Activated T-cell treated with anti-CD3 and anti-CD28 coated beads, Interleukin-2, amount 50 U/mL, for 4 hours (primary cell): ENCODE data around the gene EPG5. TPM values are rescaled to one million over a fixed set of nuclear protein-coding genes. Genes with fewer than 3 reads are reported as not detected.
"Not testable (repeated sequence)": the region's sequence is repeated elsewhere in the genome, so short reads cannot be mapped to it uniquely, and the experiment has no call there.

Source experiments
- ATAC-seq, 2 donors: fragments of 200-7000 bp; cut with Tn5 transposase; one replicate each; pipeline ENCODE4 v1.10.0; 2021
- DNase-seq: peaks from one replicate; pipeline ENCODE4 v3.0.0-alpha.2; 2020
- H3K27me3 Mint-ChIP-seq: one replicate; pipeline ENCODE4 v1.8.0; 2021; ENCODE audit warnings: low read depth, mixed read lengths
- H3K36me3 Mint-ChIP-seq: one replicate; pipeline ENCODE4 v1.8.0; 2022; ENCODE audit warnings: mixed read lengths; ENCODE audit not compliant: insufficient read depth
- H3K4me1 Mint-ChIP-seq: one replicate; pipeline ENCODE4 v1.8.0; 2021; ENCODE audit warnings: low read depth, mixed read lengths
- H3K4me3 Mint-ChIP-seq: one replicate; pipeline ENCODE4 v1.8.0; 2021; ENCODE audit warnings: mild to moderate bottlenecking, moderate library complexity, mixed read lengths
- H3K9me3 Mint-ChIP-seq: one replicate; pipeline ENCODE4 v1.8.0; 2021; ENCODE audit warnings: mixed read lengths
- total RNA-seq, 3 donors: library from RNA; stranded (reverse); gene quantifications; one replicate each; pipeline ENCODE4 v1.2.1, GENCODE V29; 2021

Gene EPG5
- total RNA-seq, 3 donors from 2014 or later = 7.8 to 9.8 (median 7.9) TPM

DNA sequence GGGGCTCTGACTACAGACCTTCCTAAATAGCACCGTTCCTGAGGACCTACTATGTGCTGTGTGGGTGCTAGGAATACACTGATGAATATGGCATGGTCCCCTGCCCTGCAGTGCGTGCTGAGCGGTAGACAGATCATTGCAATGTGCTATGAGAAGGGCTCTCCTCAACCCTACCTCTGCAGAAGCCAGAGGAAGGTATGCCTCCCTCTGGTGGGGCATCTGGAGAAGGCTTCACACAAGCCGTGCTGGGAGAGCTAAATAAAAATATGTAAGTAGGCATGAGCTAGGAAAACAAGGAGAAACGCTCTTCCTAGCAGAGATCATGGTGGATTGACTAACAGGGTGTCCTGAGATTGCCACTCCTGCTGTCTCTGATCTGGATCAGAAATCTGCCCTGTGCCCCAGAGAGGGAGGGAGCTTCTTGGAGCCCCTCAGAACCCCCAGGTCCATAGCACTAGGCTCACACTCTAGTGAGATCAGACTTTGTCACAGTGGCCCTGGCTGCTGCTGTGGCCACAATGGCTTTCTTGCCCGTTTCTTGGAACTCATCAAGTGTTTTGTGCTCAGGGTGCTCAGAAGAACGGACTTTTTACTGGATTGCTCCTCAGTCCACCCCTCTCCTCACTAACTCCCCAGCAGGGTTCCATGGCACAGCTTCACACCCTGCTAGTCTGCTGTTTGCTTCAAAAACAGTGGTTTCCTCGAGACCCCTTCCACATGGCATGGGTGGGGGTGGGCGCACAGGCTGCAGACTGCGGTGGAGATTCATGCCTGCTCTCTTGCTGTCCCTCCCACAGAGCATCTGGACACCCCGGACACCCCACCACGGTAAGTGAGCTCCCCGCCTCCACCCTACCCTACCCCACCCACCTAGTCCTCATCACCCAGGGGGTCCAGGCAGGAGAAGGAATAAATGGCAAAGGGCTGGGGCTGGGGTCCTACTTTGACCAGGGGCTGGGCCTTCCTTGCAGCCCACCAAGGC, 127.4 kb downstream of the EPG5 start:
- H3K36me3 Mint-ChIP-seq = no peaks in the 10 kb centered on the region
- DNase-seq = no peak
- peak; percentile 44 to 56 for ATAC-seq
- no peak overlapping the region for H3K4me3 Mint-ChIP-seq
- H3K9me3 Mint-ChIP-seq = no peaks in the 10 kb centered on the region
- H3K4me1 Mint-ChIP-seq = peaks cover 11% of the 10 kb centered on the region
- peaks cover 43% of the 10 kb centered on the region for H3K27me3 Mint-ChIP-seq

DNA sequence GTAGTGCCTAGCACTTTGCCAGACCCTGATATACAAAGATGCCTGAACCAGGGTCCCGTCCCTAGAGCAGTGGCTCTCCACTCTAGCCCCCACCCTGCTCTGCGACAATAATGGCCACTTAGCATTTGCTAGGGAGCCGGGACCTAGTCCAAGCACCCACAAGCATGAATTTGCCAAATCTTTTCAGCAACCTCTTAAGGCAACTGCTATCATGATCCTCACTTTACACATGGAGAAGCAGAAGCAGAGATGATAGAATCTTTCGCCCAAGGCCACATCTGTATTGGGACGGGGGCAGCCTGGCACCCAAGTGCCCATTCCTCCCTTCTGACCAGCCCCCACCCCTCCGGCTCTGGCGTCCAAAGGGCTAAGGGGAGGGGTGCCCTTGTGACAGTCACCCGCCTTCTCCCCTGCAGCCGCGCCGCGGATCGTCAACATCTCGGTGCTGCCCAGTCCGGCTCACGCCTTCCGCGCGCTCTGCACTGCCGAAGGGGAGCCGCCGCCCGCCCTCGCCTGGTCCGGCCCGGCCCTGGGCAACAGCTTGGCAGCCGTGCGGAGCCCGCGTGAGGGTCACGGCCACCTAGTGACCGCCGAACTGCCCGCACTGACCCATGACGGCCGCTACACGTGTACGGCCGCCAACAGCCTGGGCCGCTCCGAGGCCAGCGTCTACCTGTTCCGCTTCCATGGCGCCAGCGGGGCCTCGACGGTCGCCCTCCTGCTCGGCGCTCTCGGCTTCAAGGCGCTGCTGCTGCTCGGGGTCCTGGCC, 128.6 kb downstream of the EPG5 start:
- Mint-ChIP-seq H3K9me3 (no peaks in the 10 kb centered on the region), H3K4me1 (peaks cover 11% of the 10 kb centered on the region), H3K4me3 (peak overlapping the region; percentile 22), H3K36me3 (no peaks in the 10 kb centered on the region), H3K27me3 (peaks cover 43% of the 10 kb centered on the region)
- ATAC-seq = no peak
- DNase-seq = no peak

DNA sequence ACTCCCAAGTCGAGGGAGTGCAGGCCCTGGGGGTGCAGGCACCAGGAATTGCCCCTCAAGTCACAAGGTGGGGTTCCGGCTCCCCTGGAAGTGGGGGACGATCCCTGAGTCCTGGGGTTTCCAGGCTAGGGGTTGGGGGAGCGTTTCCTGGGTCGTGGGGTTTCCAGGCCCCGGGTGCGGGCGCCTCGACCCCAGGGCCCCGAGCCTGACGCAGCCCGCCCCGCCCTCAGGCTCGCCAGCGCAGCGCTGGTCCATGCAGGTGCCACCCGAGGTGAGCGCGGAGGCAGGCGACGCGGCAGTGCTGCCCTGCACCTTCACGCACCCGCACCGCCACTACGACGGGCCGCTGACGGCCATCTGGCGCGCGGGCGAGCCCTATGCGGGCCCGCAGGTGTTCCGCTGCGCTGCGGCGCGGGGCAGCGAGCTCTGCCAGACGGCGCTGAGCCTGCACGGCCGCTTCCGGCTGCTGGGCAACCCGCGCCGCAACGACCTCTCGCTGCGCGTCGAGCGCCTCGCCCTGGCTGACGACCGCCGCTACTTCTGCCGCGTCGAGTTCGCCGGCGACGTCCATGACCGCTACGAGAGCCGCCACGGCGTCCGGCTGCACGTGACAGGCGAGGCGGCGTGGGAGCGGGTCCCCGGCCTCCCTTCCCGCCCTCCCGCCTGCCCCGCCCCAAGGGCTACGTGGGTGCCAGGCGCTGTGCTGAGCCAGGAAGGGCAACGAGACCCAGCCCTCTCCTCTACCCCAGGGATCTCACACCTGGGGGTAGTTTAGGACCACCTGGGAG, 129.7 kb downstream of the EPG5 start:
- ATAC-seq = peak; percentile 72 to 81
- no peak for DNase-seq
- Mint-ChIP-seq H3K36me3 (no peaks in the 10 kb centered on the region), H3K27me3 (peaks cover 43% of the 10 kb centered on the region), H3K9me3 (no peaks in the 10 kb centered on the region), H3K4me1 (peaks cover 11% of the 10 kb centered on the region), H3K4me3 (no peak overlapping the region)

- peaks cover 11% of the 10 kb centered on the region for H3K4me1 Mint-ChIP-seq
- DNase-seq (no peak), ATAC-seq (no peak)
- no peaks in the 10 kb centered on the region for H3K9me3 Mint-ChIP-seq
- H3K36me3 Mint-ChIP-seq = no peaks in the 10 kb centered on the region
- H3K27me3 Mint-ChIP-seq = peaks cover 45% of the 10 kb centered on the region
- peak overlapping the region; percentile 29 for H3K4me3 Mint-ChIP-seq
These were observed 130.6 kb downstream of the EPG5 start for GRCh38 chr18:45836242-45837205.

DNA sequence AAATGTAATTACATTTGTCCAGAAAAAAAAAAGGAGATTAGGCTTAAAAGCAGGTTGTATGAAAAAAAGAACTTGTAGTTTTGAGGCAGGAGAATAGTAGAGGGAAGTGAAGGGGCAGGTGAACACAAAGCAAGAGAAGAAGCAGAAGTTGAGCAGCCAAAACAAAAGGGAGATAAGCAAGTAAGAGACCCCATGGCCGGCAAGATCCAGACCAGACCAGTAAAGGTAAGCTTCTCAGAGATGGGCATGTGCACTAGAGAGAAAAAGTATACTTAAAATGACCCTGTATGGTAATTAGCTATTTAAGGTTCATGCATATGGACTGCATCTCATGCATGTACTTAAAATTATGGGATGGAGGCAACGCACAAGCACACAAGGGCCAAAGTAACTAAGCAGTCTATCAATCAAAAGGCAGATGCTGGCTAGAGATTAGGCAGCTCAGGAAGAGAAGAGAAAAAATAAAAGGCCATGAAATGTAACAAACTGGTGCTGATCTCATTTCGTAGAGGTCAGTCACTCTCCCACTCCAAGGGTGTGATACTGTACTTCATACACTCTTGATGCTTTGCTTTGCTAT, 132.0 kb downstream of the EPG5 start:
- Mint-ChIP-seq H3K9me3 (no peaks in the 10 kb centered on the region), H3K4me3 (no peak overlapping the region), H3K27me3 (peaks cover 47% of the 10 kb centered on the region), H3K36me3 (no peaks in the 10 kb centered on the region), H3K4me1 (peaks cover 11% of the 10 kb centered on the region)
- ATAC-seq = no peak
- no peak for DNase-seq

GRCh38 chr18:45834306-45834705, 132.8 kb downstream of the EPG5 start:
- H3K27me3 Mint-ChIP-seq = peaks cover 40% of the 10 kb centered on the region

GRCh38 chr18:45833846-45834245, 133.3 kb downstream of the EPG5 start:
- no peaks in the 10 kb centered on the region for H3K9me3 Mint-ChIP-seq
- DNase-seq (no peak), ATAC-seq (no peak)
- H3K4me1 Mint-ChIP-seq = peaks cover 11% of the 10 kb centered on the region
- H3K4me3 Mint-ChIP-seq = no peak overlapping the region
- peaks cover 36% of the 10 kb centered on the region for H3K27me3 Mint-ChIP-seq
- no peaks in the 10 kb centered on the region for H3K36me3 Mint-ChIP-seq

More at GRCh38 chr18:45834306-45834705, 132.8 kb downstream of the EPG5 start:
- Mint-ChIP-seq H3K36me3 (no peaks in the 10 kb centered on the region), H3K4me3 (no peak overlapping the region), H3K4me1 (peaks cover 11% of the 10 kb centered on the region), H3K9me3 (no peaks in the 10 kb centered on the region)
- DNase-seq (no peak), ATAC-seq (no peak)

DNA sequence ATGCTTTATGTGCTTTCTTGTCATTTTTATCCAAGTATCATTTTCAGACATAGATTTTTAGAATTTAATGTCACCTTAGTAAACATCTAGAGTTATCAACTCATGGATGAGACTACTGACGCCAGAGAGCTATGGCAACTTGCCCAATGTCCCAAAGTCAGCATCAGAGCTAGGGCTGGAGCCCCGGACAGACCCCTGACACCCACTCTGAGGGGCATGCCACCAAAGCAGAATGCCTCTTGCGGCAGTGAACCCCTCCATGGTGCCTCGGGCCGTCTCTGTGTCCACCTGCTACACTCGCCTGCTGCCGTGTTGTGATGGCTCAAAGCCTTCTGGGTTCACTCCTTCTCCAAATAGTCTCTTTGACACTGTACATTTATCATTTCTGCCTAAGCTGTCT, 136.2 kb downstream of the EPG5 start:
- Mint-ChIP-seq H3K36me3 (no peaks in the 10 kb centered on the region), H3K27me3 (peaks cover 19% of the 10 kb centered on the region), H3K4me1 (peaks cover 12% of the 10 kb centered on the region), H3K9me3 (no peaks in the 10 kb centered on the region), H3K4me3 (no peak overlapping the region)
- ATAC-seq (no peak), DNase-seq (no peak)

DNA sequence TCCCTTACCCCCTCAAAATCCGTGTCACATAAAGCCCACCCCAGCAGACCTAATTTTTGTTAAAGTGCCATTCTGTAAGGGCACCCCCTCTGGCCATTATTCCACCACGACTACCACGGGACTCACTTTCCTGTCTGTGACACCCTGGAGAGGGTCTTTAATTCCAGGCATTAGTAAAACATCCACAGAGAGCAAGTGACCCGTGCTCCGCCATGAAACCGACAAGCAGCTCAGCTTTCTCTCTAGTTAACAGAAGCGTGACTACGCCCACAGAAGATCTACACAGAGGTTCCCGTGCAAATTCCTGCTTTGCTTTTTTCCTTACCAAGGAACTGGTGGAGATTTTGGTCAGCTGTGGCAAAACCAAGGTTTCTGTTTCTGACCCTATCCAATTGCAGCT, 137.3 kb downstream of the EPG5 start:
- H3K4me3 Mint-ChIP-seq = no peak overlapping the region
- H3K27me3 Mint-ChIP-seq = peaks cover 9% of the 10 kb centered on the region
- ATAC-seq = no peak
- H3K9me3 Mint-ChIP-seq = no peaks in the 10 kb centered on the region
- DNase-seq = no peak
- no peaks in the 10 kb centered on the region for H3K36me3 Mint-ChIP-seq
- peaks cover 16% of the 10 kb centered on the region for H3K4me1 Mint-ChIP-seq

DNA sequence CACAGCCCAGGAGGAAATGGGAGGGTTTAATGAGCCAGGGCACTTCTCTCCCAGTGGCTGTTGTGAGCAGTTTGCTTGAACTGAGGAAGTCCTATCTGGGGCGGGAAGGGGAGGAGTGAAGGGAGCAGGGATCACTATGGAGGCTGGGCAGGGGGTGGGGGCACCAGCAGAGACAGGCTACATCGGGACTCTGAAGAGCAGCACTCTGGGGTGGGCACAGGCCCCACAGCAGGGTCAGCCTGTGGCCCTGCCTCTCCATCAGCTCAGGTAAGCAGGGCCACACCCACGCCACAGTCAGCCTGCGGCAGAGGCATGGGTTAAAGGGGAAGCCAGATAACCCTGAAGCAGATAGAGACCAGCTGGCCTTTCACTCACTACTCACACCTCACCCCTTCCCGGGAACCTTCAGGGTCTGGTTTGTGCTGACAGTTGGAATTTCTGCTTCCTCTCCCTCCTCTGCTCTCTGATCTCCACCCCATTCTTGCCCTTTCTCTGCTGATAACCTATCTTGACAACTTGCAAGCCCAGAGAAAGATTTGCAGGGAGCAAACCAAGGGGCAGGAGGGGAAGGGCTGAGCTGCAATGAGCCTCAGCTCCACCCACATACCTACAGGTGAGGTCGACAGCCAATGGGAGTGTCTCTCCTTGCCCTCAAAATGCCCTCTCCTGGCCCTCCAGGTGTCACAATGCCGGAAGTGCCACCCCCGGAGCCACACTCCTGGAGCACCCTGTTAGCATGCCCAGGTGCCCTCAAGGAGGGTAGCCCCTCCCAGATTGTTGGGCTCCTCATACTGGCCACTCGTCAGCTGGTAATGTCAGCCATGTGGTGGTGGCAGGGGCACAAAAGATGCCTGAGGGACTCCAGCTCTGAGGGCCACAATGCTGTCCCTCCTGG, 138.0 kb downstream of the EPG5 start:
- H3K4me3 Mint-ChIP-seq = no peak overlapping the region
- peaks cover 22% of the 10 kb centered on the region for H3K4me1 Mint-ChIP-seq
- peaks cover 8% of the 10 kb centered on the region for H3K27me3 Mint-ChIP-seq
- H3K9me3 Mint-ChIP-seq = no peaks in the 10 kb centered on the region
- ATAC-seq (no peak), DNase-seq (no peak)
- no peaks in the 10 kb centered on the region for H3K36me3 Mint-ChIP-seq

- ATAC-seq, H3K36me3 Mint-ChIP-seq, H3K9me3 Mint-ChIP-seq, H3K4me3 Mint-ChIP-seq, DNase-seq: not testable (repeated sequence)
- Mint-ChIP-seq H3K27me3 (peaks cover 11% of the 10 kb centered on the region), H3K4me1 (peaks cover 22% of the 10 kb centered on the region)
These were observed 140.4 kb downstream of the EPG5 start for GRCh38 chr18:45826716-45827115.

- peaks cover 2% of the 10 kb centered on the region for H3K36me3 Mint-ChIP-seq
- peaks cover 3% of the 10 kb centered on the region for H3K9me3 Mint-ChIP-seq
- no peak overlapping the region for H3K4me3 Mint-ChIP-seq
- no peak for DNase-seq
- ATAC-seq = no peak
- peaks cover 11% of the 10 kb centered on the region for H3K27me3 Mint-ChIP-seq
- peaks cover 22% of the 10 kb centered on the region for H3K4me1 Mint-ChIP-seq
These were observed 141.0 kb downstream of the EPG5 start for GRCh38 chr18:45826084-45826483.
